OCI-LY3 (cell line): ENCODE data around the gene COL6A2.

Source experiments
- EZH2phosphoT487 ChIP-seq: fragments of 200-600 bp; shearing (Covaris generic); IDR thresholded peaks from 2 replicates; pipeline ENCODE4 v1.6.1; 2018; ENCODE audit warnings: antibody characterized with exemption, mixed run types, low read depth
- TF ChIP-seq, protein P1 (sequence below): fragments of 200-600, 300-600 bp; sonication (generic); IDR thresholded peaks from 2 replicates; pipeline ENCODE4 v1.5.1; 2014; ENCODE audit warnings: antibody characterized with exemption, low read length, low read depth

- TF ChIP-seq, protein P1, sequence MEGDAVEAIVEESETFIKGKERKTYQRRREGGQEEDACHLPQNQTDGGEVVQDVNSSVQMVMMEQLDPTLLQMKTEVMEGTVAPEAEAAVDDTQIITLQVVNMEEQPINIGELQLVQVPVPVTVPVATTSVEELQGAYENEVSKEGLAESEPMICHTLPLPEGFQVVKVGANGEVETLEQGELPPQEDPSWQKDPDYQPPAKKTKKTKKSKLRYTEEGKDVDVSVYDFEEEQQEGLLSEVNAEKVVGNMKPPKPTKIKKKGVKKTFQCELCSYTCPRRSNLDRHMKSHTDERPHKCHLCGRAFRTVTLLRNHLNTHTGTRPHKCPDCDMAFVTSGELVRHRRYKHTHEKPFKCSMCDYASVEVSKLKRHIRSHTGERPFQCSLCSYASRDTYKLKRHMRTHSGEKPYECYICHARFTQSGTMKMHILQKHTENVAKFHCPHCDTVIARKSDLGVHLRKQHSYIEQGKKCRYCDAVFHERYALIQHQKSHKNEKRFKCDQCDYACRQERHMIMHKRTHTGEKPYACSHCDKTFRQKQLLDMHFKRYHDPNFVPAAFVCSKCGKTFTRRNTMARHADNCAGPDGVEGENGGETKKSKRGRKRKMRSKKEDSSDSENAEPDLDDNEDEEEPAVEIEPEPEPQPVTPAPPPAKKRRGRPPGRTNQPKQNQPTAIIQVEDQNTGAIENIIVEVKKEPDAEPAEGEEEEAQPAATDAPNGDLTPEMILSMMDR: no peak
- TF ChIP-seq EZH2phosphoT487: no peak
Measured at GRCh38 chr21:46082713-46082962, 15.3 kb upstream of the COL6A2 start.
